B cell (primary cell): ENCODE data around the gene EXOSC9. TPM values are rescaled to one million over a fixed set of nuclear protein-coding genes. Genes with fewer than 3 reads are reported as not detected.
"Not testable (repeated sequence)": the region's sequence is repeated elsewhere in the genome, so short reads cannot be mapped to it uniquely, and the experiment has no call there.

ENCODE experiments used
- ATAC-seq: fragments of 200-7000 bp; cut with Tn5 transposase; one replicate; pipeline ENCODE4 v1.10.0; 2021; ENCODE audit warnings: low read depth, mild to moderate bottlenecking, moderate number of reproducible peaks, moderate library complexity
- CTCF ChIA-PET: fragments of 350-600 bp; sonication (Branson Sonifier 250); formaldehyde crosslinking; loops from one replicate; lab custom pipeline; 2021; ENCODE audit warnings: antibody characterized with exemption, inconsistent platforms; lab: Charles Lee
- POLR2A ChIA-PET: fragments of 350-600 bp; sonication (Branson Sonifier 250); formaldehyde crosslinking; loops from one replicate; lab custom pipeline; 2021; ENCODE audit warnings: antibody characterized with exemption; lab: Charles Lee
- DNase-seq: peaks from one replicate; pipeline ENCODE4 v3.0.0; 2013
- H2AFZ ChIP-seq: 2 replicates; pipeline ENCODE4 v1.6.1; 2012; ENCODE audit warnings: mild to moderate bottlenecking, low read depth, low read length; ENCODE audit not compliant: insufficient read depth, poor library complexity, severe bottlenecking
- H3K27ac ChIP-seq, 2 donors: 1 replicate in 1 of 2; 2 replicates in 1 of 2; pipeline ENCODE4 v1.5.1; 2012 to 2013; ENCODE audit warnings: low read length in 2 of 2, mild to moderate bottlenecking in 2 of 2, moderate library complexity in 1 of 2
- H3K27me3 ChIP-seq, 4 experiments: fragments of 200-600 bp in 1 of 4; sonication (generic) in 1 of 4; replicated peaks in 1 of 4; 1 replicate in 2 of 4; 2 replicates in 2 of 4; pipeline versions ENCODE4 v1.6.1 to v1.7.0; 2013 to 2016; ENCODE audit warnings: low read length in 3 of 4, mild to moderate bottlenecking in 2 of 4, mixed read lengths in 1 of 4, moderate library complexity in 1 of 4; ENCODE audit not compliant: insufficient read depth in 4 of 4, control insufficient read depth in 3 of 4; ENCODE audit errors: control extremely low read depth in 1 of 4
- H3K36me3 ChIP-seq, 2 experiments: replicated peaks in 1 of 2; 1 replicate in 1 of 2; 2 replicates in 1 of 2; pipeline versions ENCODE4 v1.6.1 to v1.7.1; 2013; ENCODE audit warnings: low read length in 1 of 2; ENCODE audit not compliant: insufficient read depth in 2 of 2, control insufficient read depth in 1 of 2; ENCODE audit errors: control extremely low read depth in 1 of 2, extremely low read depth in 1 of 2
- H3K4me1 ChIP-seq, 2 donors: fragments of 200-600 bp in 1 of 2; sonication (generic) in 1 of 2; 1 replicate in 1 of 2; 2 replicates in 1 of 2; pipeline versions ENCODE4 v1.5.1 to v1.6.1; 2013 to 2017; ENCODE audit warnings: low read length in 2 of 2; ENCODE audit not compliant: control insufficient read depth in 2 of 2, insufficient read depth in 2 of 2
- H3K4me2 ChIP-seq: replicated peaks from 2 replicates; pipeline ENCODE3; 2012; ENCODE audit warnings: mild to moderate bottlenecking, low read depth, low read length; ENCODE audit not compliant: poor library complexity, severe bottlenecking
- H3K4me3 ChIP-seq, 5 experiments: fragments of 200-600 bp in 1 of 5; sonication (generic) in 1 of 5; 1 replicate in 3 of 5; 2 replicates in 2 of 5; pipeline versions ENCODE4 v1.5.1 to v1.7.0; 2011 to 2016; ENCODE audit warnings: low read length in 4 of 5, mild to moderate bottlenecking in 4 of 5, low read depth in 2 of 5, control low read depth in 1 of 5, moderate library complexity in 1 of 5; ENCODE audit not compliant: insufficient read depth in 1 of 5; ENCODE audit errors: control extremely low read depth in 1 of 5, extremely low read depth in 1 of 5
- H3K79me2 ChIP-seq: fragments of 200-600 bp; sonication (generic); one replicate; pipeline ENCODE4 v1.6.0; 2016; ENCODE audit warnings: low read length; ENCODE audit not compliant: control insufficient read depth, insufficient read depth
- H3K9ac ChIP-seq: fragments of 200-600 bp; sonication (generic); 2 replicates; pipeline ENCODE4 v1.6.1; 2017; ENCODE audit warnings: mild to moderate bottlenecking, low read length, moderate library complexity
- H3K9me3 ChIP-seq, 3 donors: one replicate each; pipeline versions ENCODE4 v1.6.1 to v1.7.1; 2013; ENCODE audit warnings: low read length in 2 of 3; ENCODE audit not compliant: control insufficient read depth in 2 of 3, insufficient read depth in 1 of 3; ENCODE audit errors: control extremely low read depth in 1 of 3
- H4K20me1 ChIP-seq: 2 replicates; pipeline ENCODE4 v1.6.0; 2012; ENCODE audit warnings: mild to moderate bottlenecking, low read length; ENCODE audit not compliant: insufficient read depth, control insufficient read depth, poor library complexity, severe bottlenecking
- H3K27ac Mint-ChIP-seq: one replicate; pipeline ENCODE4 v1.8.0; 2021; ENCODE audit warnings: mixed read lengths
- H3K27me3 Mint-ChIP-seq: one replicate; pipeline ENCODE4 v1.8.0; 2021; ENCODE audit warnings: mixed read lengths
- H3K4me1 Mint-ChIP-seq: one replicate; pipeline ENCODE4 v1.8.0; 2021; ENCODE audit warnings: mixed read lengths
- H3K4me3 Mint-ChIP-seq: one replicate; pipeline ENCODE4 v1.8.0; 2021; ENCODE audit warnings: mixed read lengths
- H3K9me3 Mint-ChIP-seq: one replicate; pipeline ENCODE4 v1.8.0; 2022; ENCODE audit warnings: mixed read lengths; ENCODE audit not compliant: insufficient read depth
- CTCF ChIP-seq: fragments of 200-600 bp; IDR thresholded peaks from one replicate; pipeline ENCODE4 v1.8.0; 2022; ENCODE audit warnings: antibody characterized with exemption, mild to moderate bottlenecking
- EZH2 ChIP-seq: IDR thresholded peaks from 2 replicates; pipeline ENCODE4 v1.6.1; 2012; ENCODE audit warnings: borderline replicate concordance, low read depth, mild to moderate bottlenecking, moderate library complexity, low read length; ENCODE audit not compliant: insufficient read depth, poor library complexity, severe bottlenecking
- WGBS: methylation state at CpG from one replicate; pipeline ENCODE4 v1.1.5; 2013; ENCODE audit warnings: missing lambda C conversion rate; ENCODE audit not compliant: insufficient coverage; 5-methylcytosine and 5-hydroxymethylcytosine counted together
- intact Hi-C: fragments of 100-400 bp; cut with micrococcal nuclease; formaldehyde crosslinking; loops from one replicate; pipeline ENCODE4 v1.10.0; 2022
- polyA minus RNA-seq: library from RNA; depleted of rRNA, polyadenylated mRNA; stranded (reverse); fragments of >200 nt; gene quantifications from 2 replicates; pipeline ENCODE4 v1.2.3, GENCODE V29; 2012
- polyA plus RNA-seq: library from polyadenylated mRNA; depleted of rRNA; stranded (reverse); fragments of >200 nt; gene quantifications from 2 replicates; pipeline ENCODE4 v1.2.3, GENCODE V29; 2012
- total RNA-seq, 2 donors: library from RNA; stranded (reverse); fragments of 120-200 nt in 1 of 2; gene quantifications; 1 replicate in 1 of 2; 2 replicates in 1 of 2; pipeline versions ENCODE4 v1.2.3 to v1.2.4, GENCODE V29; 2013 to 2022

The EXOSC9 gene
- total RNA-seq (35.5 and 42.1 TPM in 2 replicates), polyA plus RNA-seq (27.5 and 34.2 TPM in 2 replicates), polyA minus RNA-seq (11.5 and 20.0 TPM in 2 replicates)
- 49.9 TPM for total RNA-seq (2013)

GRCh38 chr4:121800961-121801714, at the start of gene EXOSC9:
Gene EXOSC9, plus strand, starts transcription at chr4:121801323. Its CDS starts 102 bp downstream, at chr4:121801425.
- Histone ChIP-seq H3K27ac (peak within 1 kb of the TSS; percentile 88 to 97), H3K4me2 (peak within 1 kb of the TSS; percentile 81), H3K4me3 (peak within 1 kb of the TSS; percentile 64 to 99 (median 93)), H3K79me2 (peaks cover 14% of the 10 kb centered on the region), H4K20me1 (no peaks in the 10 kb centered on the region), H3K36me3 (peaks cover 1 to 29% of the 10 kb centered on the region in 2 experiments), H3K27me3 (no peaks in the 10 kb centered on the region), H3K4me1 (peaks cover 8 to 15% of the 10 kb centered on the region in 2 donors), H2AFZ (peak within 1 kb of the TSS; percentile 96), H3K9ac (peak within 1 kb of the TSS; percentile 97), H3K9me3 (no peaks in the 10 kb centered on the region)
- H3K4me3 Mint-ChIP-seq, result peak within 1 kb of the TSS; percentile 96
- peak within 1 kb of the TSS; percentile 98 for H3K27ac Mint-ChIP-seq
- ATAC-seq, result peak; percentile 76
- POLR2A ChIA-PET, result interaction anchor here (0.6 to 1.3 kb wide), 2 partner anchors 23 to 1646 kb away, joined by 4 to 7 read pairs; partner anchors contain the start of gene CCNA2
- peaks cover 39% of the 10 kb centered on the region for H3K4me1 Mint-ChIP-seq
- CTCF ChIA-PET, result no interaction called here
- WGBS, result 0% methylated on average over 39 of the region's 48 CpGs
- intact Hi-C loops, result loop anchor here (1.0 to 5.0 kb wide), 5 partner anchors 22 to 931 kb away; partner anchors contain the start of genes BBS12, BBS7, BLTP1 and CCNA2
- DNase-seq, result peak; percentile 97
- H3K9me3 Mint-ChIP-seq, result no peaks in the 10 kb centered on the region
- no peaks in the 10 kb centered on the region for H3K27me3 Mint-ChIP-seq
- TF ChIP-seq CTCF, result no peak
- TF ChIP-seq EZH2, result no peak

GRCh38 chr4:121752142-121752541, 49.0 kb upstream of the EXOSC9 start:
- WGBS, result 71% methylated on average over 1 of the region's 1 CpG
- H3K4me2 ChIP-seq, H3K79me2 ChIP-seq, H3K27ac ChIP-seq, H3K9ac ChIP-seq, H3K4me1 ChIP-seq, ATAC-seq, H3K4me3 Mint-ChIP-seq, POLR2A ChIA-PET, CTCF ChIA-PET, H3K36me3 ChIP-seq, H3K9me3 ChIP-seq, H3K27ac Mint-ChIP-seq, H3K27me3 ChIP-seq, H3K4me1 Mint-ChIP-seq, H4K20me1 ChIP-seq, H3K4me3 ChIP-seq, DNase-seq, H3K9me3 Mint-ChIP-seq, intact Hi-C loops, H2AFZ ChIP-seq: not testable (repeated sequence)
- H3K27me3 Mint-ChIP-seq, result peaks cover 46% of the 10 kb centered on the region
